H1 (cell line): ENCODE measurements around the gene MINDY3. TPM values are rescaled to one million over a fixed set of nuclear protein-coding genes. Genes with fewer than 3 reads are reported as not detected.

Experiments used
- CTCF ChIA-PET: fragments of 300-600 bp; sonication (Branson Sonifier 250); formaldehyde crosslinking; loops from one replicate; lab custom pipeline; 2021; ENCODE audit not compliant: partially characterized antibody; lab: Charles Lee
- POLR2A ChIA-PET: fragments of 300-600 bp; sonication (Branson Sonifier 250); formaldehyde crosslinking; loops from one replicate; lab custom pipeline; 2021; ENCODE audit warnings: inconsistent platforms; ENCODE audit not compliant: partially characterized antibody; lab: Charles Lee
- DNase-seq, 2 experiments: peaks; one replicate each; pipeline versions ENCODE4 v3.0.0 to v3.0.0-alpha.2; 2010 to 2022; ENCODE audit warnings: low spot score in 2 of 2, low read depth in 1 of 2, mixed read lengths in 1 of 2
- FAIRE-seq: peaks from 2 replicates; lab custom pipeline; 2011; peaks lifted over from hg19 to GRCh38; lab: Jason Lieb, UNC
- H2AFZ ChIP-seq: 2 replicates; pipeline ENCODE4 v1.8.1; 2012; ENCODE audit warnings: low read length, inconsistent platforms
- H2AK5ac ChIP-seq: 2 replicates; pipeline ENCODE4 v1.6.1; 2013; ENCODE audit warnings: low read depth, low read length
- H2BK120ac ChIP-seq: replicated peaks from 2 replicates; pipeline ENCODE3; 2013; ENCODE audit warnings: low read depth, low read length, inconsistent platforms
- H2BK12ac ChIP-seq: 2 replicates; pipeline ENCODE4 v1.6.1; 2013; ENCODE audit warnings: low read depth, low read length
- H2BK15ac ChIP-seq: 2 replicates; pipeline ENCODE4 v1.6.1; 2013; ENCODE audit warnings: low read length
- H2BK20ac ChIP-seq: 2 replicates; pipeline ENCODE4 v1.6.1; 2013; ENCODE audit warnings: low read length
- H2BK5ac ChIP-seq: 2 replicates; pipeline ENCODE4 v1.6.1; 2013; ENCODE audit warnings: low read depth, low read length
- H3K14ac ChIP-seq: 2 replicates; pipeline ENCODE4 v1.6.1; 2013; ENCODE audit warnings: inconsistent platforms; ENCODE audit not compliant: insufficient read length
- H3K18ac ChIP-seq: 2 replicates; pipeline ENCODE4 v1.6.1; 2013; ENCODE audit warnings: low read length; ENCODE audit errors: extremely low read depth
- H3K23ac ChIP-seq: 2 replicates; pipeline ENCODE4 v1.6.1; 2013; ENCODE audit warnings: inconsistent platforms; ENCODE audit not compliant: insufficient read length
- H3K23me2 ChIP-seq: 2 replicates; pipeline ENCODE4 v1.6.1; 2013; ENCODE audit warnings: low read depth, low read length
- H3K27ac ChIP-seq: 2 replicates; pipeline ENCODE4 v1.6.1; 2011; ENCODE audit warnings: low read depth, low read length, inconsistent platforms
- H3K27me3 ChIP-seq, 4 experiments: replicated peaks in 1 of 4; 1 replicate in 1 of 4; 2 replicates in 3 of 4; pipeline versions ENCODE4 v1.6.1 to v1.8.1; 2011 to 2013; ENCODE audit warnings: low read length in 3 of 4, mild to moderate bottlenecking in 3 of 4, inconsistent platforms in 2 of 4, mixed read lengths in 2 of 4, moderate library complexity in 1 of 4; ENCODE audit not compliant: control insufficient read depth in 3 of 4, insufficient read depth in 3 of 4; ENCODE audit errors: extremely low read depth in 1 of 4
- H3K36me3 ChIP-seq, 4 experiments: 2 replicates each; pipeline versions ENCODE4 v1.6.1 to v1.8.1; 2011 to 2013; ENCODE audit warnings: mild to moderate bottlenecking in 4 of 4, low read length in 3 of 4, moderate library complexity in 2 of 4, control low read depth in 1 of 4, inconsistent platforms in 1 of 4; ENCODE audit not compliant: insufficient read depth in 4 of 4, control insufficient read depth in 2 of 4
- H3K4ac ChIP-seq: replicated peaks from 2 replicates; pipeline ENCODE3; 2013; ENCODE audit warnings: low read length, low read depth, mixed read lengths, inconsistent platforms; ENCODE audit not compliant: insufficient read length
- H3K4me1 ChIP-seq, 4 experiments: replicated peaks in 1 of 4; 1 replicate in 1 of 4; 2 replicates in 3 of 4; pipeline versions ENCODE4 v1.6.1 to v1.8.1; 2011 to 2013; ENCODE audit warnings: low read length in 3 of 4, inconsistent platforms in 2 of 4, mixed read lengths in 1 of 4; ENCODE audit not compliant: insufficient read depth in 4 of 4, control insufficient read depth in 3 of 4
- H3K4me2 ChIP-seq, 2 experiments: 2 replicates each; pipeline versions ENCODE4 v1.6.1 to v1.8.1; 2011 to 2013; ENCODE audit warnings: low read depth in 2 of 2, low read length in 2 of 2, control low read depth in 1 of 2, inconsistent platforms in 1 of 2, mild to moderate bottlenecking in 1 of 2; ENCODE audit not compliant: insufficient read depth in 1 of 2
- H3K4me3 ChIP-seq, 4 experiments: fragments of 200-600, 300-600 bp in 1 of 4; sonication (generic), shearing (Covaris generic), sonication (Bioruptor Twin) in 1 of 4; 2 replicates each; pipeline versions ENCODE4 v1.5.1 to v1.8.1; 2011 to 2016; ENCODE audit warnings: low read length in 4 of 4, low read depth in 3 of 4, control low read depth in 2 of 4, inconsistent platforms in 2 of 4, mild to moderate bottlenecking in 2 of 4, mixed read lengths in 1 of 4, moderate library complexity in 1 of 4; ENCODE audit not compliant: insufficient read depth in 2 of 4; ENCODE audit errors: extremely low read depth in 1 of 4
- H3K56ac ChIP-seq: replicated peaks from 2 replicates; pipeline ENCODE3; 2013; ENCODE audit warnings: low read depth, mild to moderate bottlenecking, mixed read lengths, low read length, inconsistent platforms; ENCODE audit not compliant: insufficient read length
- H3K79me1 ChIP-seq: 2 replicates; pipeline ENCODE4 v1.6.1; 2013; ENCODE audit warnings: low read depth, low read length, control low read depth
- H3K79me2 ChIP-seq, 2 experiments: 2 replicates each; pipeline versions ENCODE4 v1.6.1 to v1.8.1; 2012 to 2013; ENCODE audit warnings: low read length in 2 of 2, mild to moderate bottlenecking in 2 of 2, inconsistent platforms in 1 of 2; ENCODE audit not compliant: insufficient read depth in 2 of 2, control insufficient read depth in 1 of 2
- H3K9ac ChIP-seq, 4 experiments: replicated peaks in 1 of 4; 1 replicate in 1 of 4; 2 replicates in 3 of 4; pipeline versions ENCODE4 v1.6.1 to v1.8.1; 2011 to 2013; ENCODE audit warnings: low read depth in 3 of 4, low read length in 3 of 4, control low read depth in 2 of 4, mild to moderate bottlenecking in 2 of 4, moderate library complexity in 2 of 4, inconsistent platforms in 1 of 4; ENCODE audit errors: extremely low read depth in 1 of 4
- H3K9me3 ChIP-seq, 2 experiments: 2 replicates each; pipeline versions ENCODE4 v1.6.1 to v1.8.1; 2012 to 2013; ENCODE audit warnings: mild to moderate bottlenecking in 2 of 2, moderate library complexity in 2 of 2, control low read depth in 1 of 2, inconsistent platforms in 1 of 2, low read depth in 1 of 2, low read length in 1 of 2, mixed read lengths in 1 of 2; ENCODE audit not compliant: insufficient read depth in 2 of 2
- H4K20me1 ChIP-seq, 2 experiments: replicated peaks in 1 of 2; 2 replicates each; pipeline versions ENCODE3 to v1.8.1; 2011 to 2013; ENCODE audit warnings: inconsistent platforms in 2 of 2, low read length in 2 of 2, mild to moderate bottlenecking in 1 of 2; ENCODE audit not compliant: insufficient read depth in 2 of 2, control insufficient read depth in 1 of 2
- H4K5ac ChIP-seq: 2 replicates; pipeline ENCODE4 v1.6.1; 2013; ENCODE audit warnings: low read length, low read depth, mixed read lengths, inconsistent platforms; ENCODE audit not compliant: insufficient read length
- H4K8ac ChIP-seq: 2 replicates; pipeline ENCODE4 v1.8.0; 2013; ENCODE audit warnings: mild to moderate bottlenecking, moderate library complexity, low read length, inconsistent platforms; ENCODE audit not compliant: insufficient read depth; ENCODE audit errors: extremely low read depth
- H4K91ac ChIP-seq: replicated peaks from 2 replicates; pipeline ENCODE3; 2013; ENCODE audit warnings: low read length, mixed read lengths, inconsistent platforms; ENCODE audit not compliant: insufficient read length
- CBX5 ChIP-seq: fragments of 300-800, 300-1000 bp; sonication (generic); IDR thresholded peaks from 2 replicates; pipeline ENCODE4 v1.7.1; 2016; ENCODE audit warnings: antibody characterized with exemption, low read length, low read depth
- CTCF ChIP-seq, 3 experiments: IDR thresholded peaks; 1 replicate in 2 of 3; 2 replicates in 1 of 3; pipeline versions ENCODE4 v1.5.1 to v1.6.1; 2011; ENCODE audit warnings: low read length in 3 of 3, mild to moderate bottlenecking in 3 of 3, inconsistent platforms in 2 of 3, low read depth in 1 of 3, moderate library complexity in 1 of 3; ENCODE audit not compliant: insufficient read depth in 1 of 3; ENCODE audit errors: control extremely low read depth in 1 of 3
- HDAC2 ChIP-seq, 2 experiments: fragments of 300-600 bp in 1 of 2; sonication (generic) in 1 of 2; IDR thresholded peaks; 2 replicates each; pipeline ENCODE4 v1.6.1; 2011 to 2012; ENCODE audit warnings: low read depth in 2 of 2, low read length in 2 of 2, mild to moderate bottlenecking in 2 of 2, moderate library complexity in 2 of 2, borderline replicate concordance in 1 of 2, inconsistent platforms in 1 of 2
- JUN ChIP-seq: IDR thresholded peaks from 2 replicates; pipeline ENCODE4 v1.6.1; 2011; ENCODE audit warnings: low read depth, mild to moderate bottlenecking, improper control_type of control experiment, low read length
- MAFK ChIP-seq: IDR thresholded peaks from 2 replicates; pipeline ENCODE4 v1.6.1; 2012; ENCODE audit warnings: low read depth, mild to moderate bottlenecking, improper control_type of control experiment, low read length
- NANOG ChIP-seq: IDR thresholded peaks from 2 replicates; pipeline ENCODE4 v1.6.1; 2011; ENCODE audit warnings: low read length, low read depth, mild to moderate bottlenecking, inconsistent platforms; ENCODE audit not compliant: insufficient read depth, poor library complexity, severe bottlenecking
- POU5F1 ChIP-seq: IDR thresholded peaks from 2 replicates; pipeline ENCODE4 v1.6.1; 2011; ENCODE audit warnings: low read depth, mild to moderate bottlenecking, low read length, moderate library complexity
- RXRA ChIP-seq: IDR thresholded peaks from 2 replicates; pipeline ENCODE4 v1.6.1; 2011; ENCODE audit warnings: low read depth, mild to moderate bottlenecking, low read length, moderate library complexity; ENCODE audit not compliant: insufficient read depth
- SAP30 ChIP-seq: fragments of 300-600 bp; sonication (generic); IDR thresholded peaks from 2 replicates; pipeline ENCODE4 v1.7.1; 2012; ENCODE audit warnings: low read length, moderate library complexity, mild to moderate bottlenecking, inconsistent platforms; ENCODE audit not compliant: insufficient read depth, insufficient replicate concordance
- SIX5 ChIP-seq: IDR thresholded peaks from 2 replicates; pipeline ENCODE4 v1.6.1; 2011; ENCODE audit warnings: mild to moderate bottlenecking, low read depth, low read length
- SUZ12 ChIP-seq: fragments of 200-600 bp; sonication (generic); IDR thresholded peaks from 2 replicates; pipeline ENCODE4 v1.6.1; 2012; ENCODE audit warnings: mild to moderate bottlenecking, inconsistent platforms, low read length, moderate library complexity, mixed read lengths
- WGBS, 2 experiments: shearing (Covaris generic) in 1 of 2; methylation state at CpG; one replicate each; pipeline versions ENCODE4 v1.1.6 to v1.1.7; 2013 to 2015; ENCODE audit warnings: low lambda C conversion rate in 2 of 2, mixed read lengths in 2 of 2, inconsistent platforms in 1 of 2, low coverage in 1 of 2, missing lambda C conversion rate in 1 of 2; ENCODE audit not compliant: insufficient replicate concordance in 2 of 2, insufficient coverage in 1 of 2, insufficient read length in 1 of 2; ENCODE audit errors: extremely low coverage in 1 of 2, missing lambda C conversion rate in 1 of 2; 5-methylcytosine and 5-hydroxymethylcytosine counted together
- polyA plus RNA-seq, 7 experiments: library from polyadenylated mRNA; depleted of rRNA in 3 of 7; stranded (reverse) in 5 of 7; unstranded in 2 of 7; fragments of >200 nt in 5 of 7; fragments of 200-250 nt in 2 of 7; gene quantifications; 1 replicate in 5 of 7; 2 replicates in 1 of 7; 4 replicates in 1 of 7; pipeline versions ENCODE4 v1.2.1 to v1.2.3, GENCODE V29; 2011 to 2013; ENCODE audit warnings: missing spikeins in 2 of 7, mixed read lengths in 2 of 7
- total RNA-seq: library from RNA; stranded (reverse); fragmentation: NEBNext Ultra II Directional; extraction: Animal tissue kit (Norgen Biotek cat#: 25700); gene quantifications from 2 replicates; pipeline ENCODE4 v1.2.1, GENCODE V29; 2021

The MINDY3 gene
- total and polyA plus RNA-seq, 2 of the 8 experiments (the other 6 are each of a cell fraction or from before 2014, with no cell fraction given): 4.6 to 13.6 TPM

DNA sequence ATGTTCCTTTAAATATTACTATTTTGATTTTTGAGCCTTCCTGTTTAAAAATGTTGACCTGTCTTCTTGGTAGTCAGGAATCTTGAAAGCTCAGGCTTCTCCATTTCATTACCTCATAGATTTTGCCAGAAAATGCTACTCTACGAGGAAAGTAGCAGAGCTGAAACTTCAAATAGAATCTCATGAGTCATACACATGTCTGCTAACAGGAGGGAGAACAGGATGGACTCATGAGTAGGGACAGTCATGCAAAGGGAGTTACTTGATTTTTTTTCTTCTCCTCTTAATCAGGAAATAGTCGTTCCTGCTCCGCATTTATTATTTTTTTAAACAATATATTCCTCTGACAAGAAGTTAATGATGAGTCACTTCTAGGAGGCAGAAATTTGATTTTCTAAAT lies 37.0 kb upstream of the MINDY3 start:
- no peak overlapping the region for H3K56ac ChIP-seq
- H3K79me2 ChIP-seq: no peaks in the 10 kb centered on the region
- no peaks in the 10 kb centered on the region for H3K9me3 ChIP-seq
- no peak overlapping the region for H2BK12ac ChIP-seq
- no peak overlapping the region for H4K8ac ChIP-seq
- no peak overlapping the region for H2BK5ac ChIP-seq
- H3K4me3 ChIP-seq: no peak overlapping the region
- H3K9ac ChIP-seq: no peak overlapping the region
- H3K4me2 ChIP-seq: no peak overlapping the region
- no peaks in the 10 kb centered on the region for H3K79me1 ChIP-seq
- POLR2A ChIA-PET: no interaction called here
- no peaks in the 10 kb centered on the region for H4K20me1 ChIP-seq
- H2BK120ac ChIP-seq: no peak overlapping the region
- no peaks in the 10 kb centered on the region for H3K4me1 ChIP-seq
- no peak for DNase-seq
- WGBS, 2 experiments: 89% methylated on average over 3 of the region's 3 CpGs; no CpG with 5 or more reads in 1 of the 2 experiments
- H3K27ac ChIP-seq: no peak overlapping the region
- H3K4ac ChIP-seq: no peak overlapping the region
- no peak overlapping the region for H2BK15ac ChIP-seq
- H2BK20ac ChIP-seq: no peak overlapping the region
- H4K5ac ChIP-seq: no peak overlapping the region
- FAIRE-seq: no peak
- H2AK5ac ChIP-seq: no peak overlapping the region
- no peak overlapping the region for H3K23ac ChIP-seq
- no peaks in the 10 kb centered on the region for H3K23me2 ChIP-seq
- no peak overlapping the region for H2AFZ ChIP-seq
- no peak overlapping the region for H3K14ac ChIP-seq
- no peaks in the 10 kb centered on the region for H3K36me3 ChIP-seq
- no peaks in the 10 kb centered on the region for H3K27me3 ChIP-seq
- H4K91ac ChIP-seq: no peak overlapping the region
- CTCF ChIA-PET: no interaction called here
- H3K18ac ChIP-seq: no peak overlapping the region
- TF ChIP-seq SIX5 (no peak), JUN (no peak), SAP30 (no peak), CBX5 (no peak), CTCF (IDR thresholded peaks at IDR 0.05; ENCODE audit: control extremely low read depth in 1 of 3, insufficient read depth in 1 of 3, low read depth in 1 of 3, low read length in 3 of 3) (no peak), MAFK (no peak), POU5F1 (no peak), NANOG (no peak), HDAC2 (IDR thresholded peaks at IDR 0.05; ENCODE audit: borderline replicate concordance in 1 of 2, low read depth in 2 of 2, low read length in 2 of 2) (no peak), SUZ12 (no peak), RXRA (no peak)
